GM21515 (cell line): ENCODE measurements around the gene RNF144A.

Experiments used
- ATAC-seq: cut with Tn5 transposase; IDR thresholded peaks from one replicate; pipeline ENCODE4 v1.9.1; 2021; ENCODE audit not compliant: unreplicated experiment

RNF144A gene

GRCh38 chr2:7018767-7019166 lies 101.6 kb downstream of the RNF144A start:
- ATAC-seq, result no peak

DNA sequence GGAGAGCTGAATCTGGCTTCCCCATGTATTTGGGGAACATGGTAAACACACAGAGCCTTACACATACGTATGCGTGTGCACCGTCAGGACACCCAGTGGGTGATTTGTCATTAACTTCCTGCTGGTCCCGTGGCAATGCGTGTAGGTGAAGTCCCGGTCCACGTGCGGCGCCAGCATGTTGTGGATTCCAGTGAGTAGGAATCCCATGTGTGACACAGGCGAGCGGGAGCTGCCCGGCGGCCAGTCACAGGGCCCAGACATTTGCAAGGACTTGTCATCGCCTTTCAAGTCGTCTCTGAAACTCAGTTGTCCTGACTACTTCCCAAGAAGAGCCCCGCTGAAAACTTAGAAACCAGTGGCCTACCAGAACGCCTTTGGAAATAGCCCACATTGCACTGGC lies 102.0 kb downstream of the RNF144A start:
- no peak for ATAC-seq

- no peak for ATAC-seq
These were observed 102.8 kb downstream of the RNF144A start for GRCh38 chr2:7020059-7020458.

- ATAC-seq, result no peak
These were observed 103.3 kb downstream of the RNF144A start for GRCh38 chr2:7020468-7020867.

- no peak for ATAC-seq
These were observed 103.8 kb downstream of the RNF144A start for GRCh38 chr2:7020939-7021470.

DNA sequence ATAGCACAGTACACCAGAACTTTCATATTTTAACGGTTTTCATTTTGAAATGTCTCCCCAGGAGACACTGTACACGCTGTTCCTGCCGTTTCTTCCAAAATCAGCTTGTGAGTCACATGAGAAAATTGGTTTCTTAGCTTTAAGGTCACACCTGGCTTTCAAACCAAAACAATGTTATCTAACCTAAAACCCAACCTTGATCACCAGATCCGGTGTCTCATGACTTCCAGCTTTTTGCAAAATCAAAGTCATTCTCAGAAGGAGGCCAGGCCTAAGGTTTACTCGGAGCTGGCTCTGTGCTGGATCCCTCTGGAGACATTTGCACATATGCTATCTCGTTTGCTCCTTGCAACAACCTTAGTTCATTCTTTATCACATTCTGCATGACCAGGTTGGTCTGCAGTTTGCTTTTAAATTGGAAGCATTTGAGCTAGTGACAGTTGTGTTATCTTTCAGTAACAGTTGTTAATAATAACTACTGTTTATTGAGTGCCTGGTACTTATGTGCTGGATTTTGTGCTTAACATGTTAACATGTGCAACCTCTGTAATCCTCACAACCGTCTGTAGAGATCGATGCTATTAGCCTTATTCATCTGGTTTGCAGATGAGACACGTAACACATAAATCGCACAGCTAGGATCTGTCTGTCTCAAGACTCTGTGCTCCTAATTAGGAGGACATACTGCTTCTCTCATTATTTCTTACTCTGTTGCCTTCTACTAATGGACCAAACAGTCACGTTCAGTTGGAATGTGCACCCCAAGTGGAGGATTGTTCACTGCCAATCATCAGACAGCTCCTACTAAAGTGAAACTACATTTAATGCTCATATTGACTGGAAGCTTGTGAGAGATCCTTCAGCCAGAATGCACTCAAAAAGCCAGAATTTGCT lies 105.5 kb downstream of the RNF144A start:
- no peak for ATAC-seq

GRCh38 chr2:7023542-7023941 lies 106.3 kb downstream of the RNF144A start:
- no peak for ATAC-seq

- ATAC-seq, result no peak
These were observed 107.0 kb downstream of the RNF144A start for GRCh38 chr2:7024261-7024660.

GRCh38 chr2:7025082-7025481 lies 107.9 kb downstream of the RNF144A start:
- no peak for ATAC-seq

- no peak for ATAC-seq
These were observed 109.5 kb downstream of the RNF144A start for GRCh38 chr2:7026742-7027141.

DNA sequence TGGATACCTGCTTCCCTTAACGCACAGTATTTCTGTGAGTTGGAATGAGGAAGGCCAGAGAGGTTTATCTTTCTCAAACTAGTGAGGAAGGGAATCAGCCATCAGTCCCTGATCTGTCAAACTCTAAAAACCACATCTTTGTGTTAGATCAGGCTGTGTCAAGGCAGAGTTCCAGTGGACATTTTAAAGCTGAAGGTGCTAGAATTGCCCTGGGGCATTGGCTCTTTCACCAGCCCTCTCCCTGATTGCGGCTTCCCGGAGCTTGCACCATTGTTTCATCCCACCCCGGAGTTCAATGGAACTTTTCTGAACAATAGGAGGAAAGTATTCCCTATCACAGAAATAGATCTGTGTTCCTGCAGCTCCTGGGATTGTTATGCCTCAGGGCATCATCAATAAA lies 110.2 kb downstream of the RNF144A start:
- ATAC-seq, result no peak

GRCh38 chr2:7027956-7028655 lies 110.9 kb downstream of the RNF144A start:
- ATAC-seq, result no peak

GRCh38 chr2:7028846-7029245 lies 111.6 kb downstream of the RNF144A start:
- ATAC-seq, result no peak

DNA sequence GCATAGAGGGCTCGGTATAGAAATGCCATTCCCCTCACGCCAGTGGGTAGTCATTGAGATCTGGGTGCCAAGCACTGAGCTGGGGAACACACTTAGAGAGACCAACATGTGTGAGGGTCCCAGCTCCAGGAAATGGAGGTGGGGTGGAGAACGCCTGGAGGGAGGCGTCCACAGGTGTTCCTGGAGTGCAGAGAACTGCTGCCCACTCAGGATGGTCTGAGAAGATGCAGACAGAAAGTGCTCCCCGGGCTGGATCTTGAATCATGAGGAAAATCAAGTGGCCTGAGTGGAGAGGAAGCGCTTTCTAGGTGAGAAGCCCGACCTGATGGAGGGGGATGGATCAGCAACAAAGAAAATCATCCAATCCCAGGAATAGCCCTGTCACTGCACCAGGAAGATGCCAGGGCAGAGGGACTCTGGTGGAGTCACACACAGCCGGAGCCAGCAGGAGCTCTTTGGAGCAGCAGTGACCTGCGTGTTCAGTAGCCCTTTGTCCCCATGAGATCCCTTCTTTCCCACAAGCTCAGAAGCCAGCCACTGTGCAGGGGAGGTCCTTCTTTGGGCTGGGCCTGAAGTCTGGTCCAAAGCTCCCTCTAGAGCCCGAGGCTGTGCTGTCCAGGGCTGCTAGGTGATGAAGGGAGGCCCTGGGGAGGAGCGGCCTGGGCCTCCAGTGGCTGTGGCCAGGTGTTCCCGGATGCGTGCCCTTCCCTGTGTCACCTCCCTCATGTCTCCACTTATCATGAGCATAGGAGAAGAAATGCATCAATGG lies 112.3 kb downstream of the RNF144A start:
- no peak for ATAC-seq

DNA sequence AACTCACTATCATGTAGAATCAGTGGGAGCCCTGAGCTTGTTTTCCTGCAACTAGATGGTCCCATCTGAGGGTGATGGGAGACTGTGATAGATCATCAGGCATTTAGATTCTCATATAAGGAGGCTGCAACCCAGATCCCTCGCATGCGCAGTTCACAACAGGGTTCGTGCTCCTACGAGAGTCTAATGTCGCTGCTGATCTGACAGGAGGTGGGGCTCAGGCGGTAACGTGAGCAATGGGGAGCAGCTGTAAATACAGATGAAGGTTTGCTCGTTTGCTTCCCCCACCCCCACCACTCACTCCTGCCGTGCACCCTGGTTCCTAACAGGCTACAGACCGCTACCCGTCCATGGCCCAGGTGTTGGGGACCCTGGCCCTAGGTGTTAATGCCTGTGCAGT lies 113.6 kb downstream of the RNF144A start:
- ATAC-seq, result no peak

GRCh38 chr2:7031547-7032245 lies 114.5 kb downstream of the RNF144A start:
- ATAC-seq, result no peak

- no peak for ATAC-seq
These were observed 115.2 kb downstream of the RNF144A start for GRCh38 chr2:7032371-7032770.

DNA sequence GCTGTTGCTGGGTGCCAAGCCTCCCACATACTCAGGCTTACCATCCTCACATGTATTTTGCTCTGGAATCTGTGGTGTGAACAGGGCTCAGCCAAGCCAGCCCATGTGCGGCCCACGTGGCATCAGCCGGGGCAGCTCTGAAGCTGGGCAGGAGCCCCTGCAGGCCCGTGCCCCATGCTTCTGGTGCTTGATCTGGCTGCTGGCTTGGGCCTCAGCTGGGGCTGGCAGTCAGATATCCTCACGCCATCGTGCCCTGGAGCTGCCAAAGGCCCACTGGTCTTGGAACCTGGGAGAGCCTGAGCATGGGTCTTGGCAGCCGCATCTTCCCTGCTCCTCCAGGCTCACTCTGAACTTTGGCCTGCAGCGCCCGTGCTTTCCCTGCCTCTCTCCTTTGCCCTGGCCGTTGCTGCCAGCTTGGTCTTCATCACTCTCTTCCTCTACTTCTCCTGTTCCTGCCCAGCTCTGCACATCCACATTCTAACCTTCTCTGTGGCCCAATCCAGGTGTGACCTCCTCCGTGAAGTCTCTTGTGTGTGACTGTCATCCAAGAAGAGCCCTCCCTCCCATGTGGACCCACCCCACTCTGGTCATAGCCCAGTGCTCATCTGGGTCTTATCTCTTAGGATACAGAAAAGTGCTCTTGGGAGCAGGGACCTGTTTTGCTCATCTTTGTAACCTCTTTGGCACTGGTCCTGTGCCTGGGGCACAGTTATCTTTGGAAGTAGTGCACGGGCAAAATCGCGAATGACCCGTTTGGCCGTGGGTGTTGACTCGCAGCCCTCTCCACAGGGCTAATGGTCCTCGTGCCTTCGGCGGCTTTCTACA lies 116.1 kb downstream of the RNF144A start:
- no peak for ATAC-seq

- ATAC-seq, result no peak
These were observed 117.1 kb downstream of the RNF144A start for GRCh38 chr2:7034303-7034702.

GRCh38 chr2:7035884-7036283 lies 118.7 kb downstream of the RNF144A start:
- ATAC-seq, result no peak
